GM18861 (cell line): ENCODE measurements around the gene POLR1A.
A peak's percentile ranks its signal among the peaks of the same experiment; 100 is the strongest.
"Not testable (repeated sequence)": the region's sequence is repeated elsewhere in the genome, so short reads cannot be mapped to it uniquely, and the experiment has no call there.

Experiments
- ATAC-seq: cut with Tn5 transposase; IDR thresholded peaks from one replicate; pipeline ENCODE4 v1.9.1; 2021; ENCODE audit not compliant: unreplicated experiment

The POLR1A gene

DNA sequence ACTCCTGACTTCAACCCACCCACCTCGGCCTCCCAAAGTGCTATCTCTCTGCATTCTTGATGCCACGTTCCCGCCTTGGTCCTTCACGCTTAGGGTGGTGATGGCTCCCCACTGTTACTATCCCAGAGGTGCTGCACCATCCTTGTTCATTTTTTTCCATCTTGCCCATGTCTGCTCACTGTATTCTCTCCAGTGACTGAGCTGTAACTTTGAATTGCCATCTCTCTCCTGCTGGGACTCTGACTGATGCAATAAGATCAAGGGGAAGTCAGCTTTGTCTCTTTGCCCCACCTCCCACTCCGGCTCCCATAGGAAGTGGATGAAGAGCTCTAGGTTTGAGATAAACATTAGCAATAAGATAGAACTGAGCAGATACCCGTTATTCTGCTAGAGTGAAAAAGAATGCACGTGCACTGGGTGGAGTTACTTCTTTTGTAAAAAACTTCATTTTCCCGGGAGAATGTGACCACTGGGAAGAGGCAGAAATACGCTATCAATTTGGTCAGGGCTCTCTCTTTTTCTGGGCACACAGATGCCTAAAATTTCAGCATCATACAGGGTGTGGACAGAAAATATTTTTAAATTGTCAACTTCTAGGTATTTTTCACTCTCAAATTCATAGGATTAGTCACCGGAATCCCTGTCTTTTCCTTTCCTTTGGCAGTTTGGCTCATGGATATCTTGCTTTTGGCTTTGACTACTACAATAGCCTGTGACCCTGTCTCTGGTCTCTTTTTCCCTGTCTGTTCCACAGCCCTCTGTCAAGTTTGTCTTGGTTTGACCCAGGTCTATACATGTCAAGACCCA lies 105.4 kb downstream of the POLR1A start:
- ATAC-seq: no peak

DNA sequence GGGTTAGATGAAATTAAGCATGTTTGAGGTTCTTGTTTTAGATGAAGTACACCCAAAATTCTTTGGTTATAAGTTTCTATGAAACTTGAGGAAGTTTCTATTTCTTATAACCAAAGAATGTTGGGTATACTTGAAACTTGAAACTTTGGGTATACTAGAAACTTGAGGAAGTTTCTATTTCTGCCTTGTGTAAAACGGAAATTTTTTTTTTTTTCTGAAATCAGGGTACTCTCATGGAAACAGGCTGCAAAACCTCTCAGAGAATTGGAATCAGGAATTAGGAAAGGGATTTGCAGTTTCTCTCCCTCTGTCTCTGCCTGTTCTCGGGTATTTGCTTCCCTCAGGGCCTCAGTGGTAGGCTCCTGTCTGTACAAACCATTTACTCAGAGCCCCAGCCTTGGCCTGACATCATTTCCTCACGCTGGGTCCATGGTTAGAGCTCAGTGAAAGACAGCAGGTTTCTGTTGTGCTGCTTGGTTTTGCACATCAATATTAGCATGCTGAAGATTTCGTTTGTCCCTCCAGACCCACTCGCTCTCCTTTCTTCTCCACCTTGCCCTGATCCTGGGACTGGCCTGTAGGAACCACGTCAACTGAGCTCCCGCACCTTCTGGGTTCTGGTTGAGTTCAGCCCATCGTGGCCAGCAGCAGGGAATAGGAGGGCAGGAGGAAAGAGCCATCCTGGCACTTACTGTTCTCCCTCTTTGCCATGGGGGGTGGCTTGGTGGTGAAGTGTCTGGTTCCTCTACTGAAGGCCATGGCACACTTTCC lies 106.4 kb downstream of the POLR1A start:
- peak; percentile 65 for ATAC-seq

DNA sequence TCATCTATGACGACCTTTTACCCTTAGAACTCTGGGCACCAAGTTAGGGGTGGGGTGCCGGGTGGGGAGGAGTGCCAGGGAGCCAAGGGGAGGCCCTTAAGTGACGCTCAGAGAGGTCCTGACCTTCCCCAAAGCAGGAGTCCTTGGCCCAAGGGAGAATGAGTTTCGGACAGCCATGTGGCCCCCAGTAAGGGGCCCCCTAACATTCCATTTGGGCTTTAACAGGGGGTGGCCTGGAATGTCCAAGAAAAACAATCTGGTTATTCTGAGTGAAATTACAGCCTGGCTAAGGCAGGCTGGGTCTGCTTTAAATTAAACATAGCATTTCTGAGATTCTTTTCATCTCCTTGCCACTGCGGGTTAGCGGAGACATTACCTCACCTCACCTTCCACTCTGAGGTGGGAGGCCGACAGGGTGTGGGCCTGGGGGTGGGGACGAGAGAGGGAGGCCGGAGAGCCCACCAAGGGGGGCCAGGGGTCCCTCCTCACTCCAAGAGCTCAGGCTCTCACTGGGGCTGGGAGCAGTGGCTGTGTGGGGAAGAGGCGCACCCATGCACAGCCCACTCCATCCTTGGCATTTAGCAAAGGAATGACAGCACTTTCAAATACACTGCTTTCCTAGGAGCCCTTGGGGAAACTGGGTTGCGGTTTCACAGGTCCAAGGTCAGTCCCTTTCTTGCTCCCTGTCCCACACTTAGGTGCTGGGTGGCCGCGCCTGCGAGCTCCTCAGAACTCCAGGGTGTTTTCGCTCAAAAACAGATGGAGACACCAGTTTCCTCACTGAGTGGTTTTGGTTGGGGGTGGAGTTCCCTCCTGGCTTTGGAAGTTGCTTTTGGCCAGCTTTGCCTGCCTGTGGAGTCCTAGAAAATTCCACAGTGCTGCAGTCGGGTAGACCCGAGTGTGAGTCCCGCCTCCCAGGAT lies 107.4 kb downstream of the POLR1A start:
- no peak for ATAC-seq

DNA sequence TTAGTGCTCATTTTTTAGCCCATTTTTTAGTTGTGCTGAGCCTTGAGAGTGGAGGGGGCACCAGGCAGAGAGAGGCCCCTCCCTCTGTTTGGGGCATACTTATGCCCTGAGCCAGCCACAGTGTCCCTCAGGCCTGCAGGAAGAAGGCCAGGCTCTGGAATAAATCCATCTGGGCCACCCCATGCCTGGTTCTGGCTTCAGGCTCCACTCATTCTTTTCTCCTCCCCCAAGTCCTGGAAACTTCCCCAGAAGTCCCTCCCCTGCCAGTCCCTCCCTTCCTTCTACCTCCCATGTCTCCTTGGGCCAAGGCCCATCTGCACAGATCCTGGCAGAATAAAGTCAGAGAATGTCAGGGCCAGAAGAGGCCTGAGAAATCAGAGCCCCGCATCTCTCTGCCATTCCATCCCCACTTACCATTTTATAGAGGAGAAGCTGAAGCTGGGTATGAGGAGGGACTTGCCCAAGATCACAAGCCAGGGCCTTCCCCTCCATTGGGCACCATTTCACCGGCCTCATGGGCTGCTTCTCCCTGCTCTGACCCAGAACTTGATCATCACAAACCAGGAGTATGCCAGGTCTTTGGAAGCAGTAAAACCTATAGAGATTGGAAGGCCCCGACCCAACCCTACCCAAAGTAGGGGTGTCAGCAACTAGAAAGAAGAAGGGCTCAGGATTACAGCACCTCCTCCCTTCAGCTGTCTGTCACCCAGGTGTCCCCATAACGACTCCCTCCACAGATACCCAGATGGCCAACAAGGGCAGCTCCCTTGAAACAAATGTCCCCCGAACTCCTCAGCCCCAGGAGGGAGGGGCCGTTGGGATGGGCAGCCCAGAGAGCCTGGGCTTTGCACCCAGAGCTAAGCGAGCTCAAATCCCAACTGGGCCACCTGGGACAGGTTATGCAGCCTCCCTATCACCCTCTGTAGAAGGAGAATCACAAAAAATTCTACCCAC lies 108.4 kb downstream of the POLR1A start:
- ATAC-seq: no peak

DNA sequence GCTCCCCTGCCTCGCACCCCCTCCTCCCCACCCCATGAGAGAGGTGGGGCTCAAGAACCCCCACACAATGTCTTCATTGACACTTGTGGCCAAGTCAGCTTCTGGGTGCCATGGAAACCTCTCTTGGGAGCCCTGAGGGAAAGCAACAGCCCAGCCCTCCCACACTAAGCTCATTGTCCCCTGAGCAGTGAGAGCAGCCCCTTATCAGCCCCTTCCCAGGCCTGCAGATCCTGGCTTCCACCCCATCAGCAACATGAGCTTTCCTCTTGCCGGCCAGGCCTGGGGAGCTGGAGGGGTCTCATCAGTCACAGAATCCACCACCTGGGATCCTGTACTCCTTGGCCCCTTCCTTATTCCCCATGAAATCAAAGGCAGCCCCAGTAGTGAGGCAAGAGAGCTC lies 109.1 kb downstream of the POLR1A start:
- no peak for ATAC-seq

DNA sequence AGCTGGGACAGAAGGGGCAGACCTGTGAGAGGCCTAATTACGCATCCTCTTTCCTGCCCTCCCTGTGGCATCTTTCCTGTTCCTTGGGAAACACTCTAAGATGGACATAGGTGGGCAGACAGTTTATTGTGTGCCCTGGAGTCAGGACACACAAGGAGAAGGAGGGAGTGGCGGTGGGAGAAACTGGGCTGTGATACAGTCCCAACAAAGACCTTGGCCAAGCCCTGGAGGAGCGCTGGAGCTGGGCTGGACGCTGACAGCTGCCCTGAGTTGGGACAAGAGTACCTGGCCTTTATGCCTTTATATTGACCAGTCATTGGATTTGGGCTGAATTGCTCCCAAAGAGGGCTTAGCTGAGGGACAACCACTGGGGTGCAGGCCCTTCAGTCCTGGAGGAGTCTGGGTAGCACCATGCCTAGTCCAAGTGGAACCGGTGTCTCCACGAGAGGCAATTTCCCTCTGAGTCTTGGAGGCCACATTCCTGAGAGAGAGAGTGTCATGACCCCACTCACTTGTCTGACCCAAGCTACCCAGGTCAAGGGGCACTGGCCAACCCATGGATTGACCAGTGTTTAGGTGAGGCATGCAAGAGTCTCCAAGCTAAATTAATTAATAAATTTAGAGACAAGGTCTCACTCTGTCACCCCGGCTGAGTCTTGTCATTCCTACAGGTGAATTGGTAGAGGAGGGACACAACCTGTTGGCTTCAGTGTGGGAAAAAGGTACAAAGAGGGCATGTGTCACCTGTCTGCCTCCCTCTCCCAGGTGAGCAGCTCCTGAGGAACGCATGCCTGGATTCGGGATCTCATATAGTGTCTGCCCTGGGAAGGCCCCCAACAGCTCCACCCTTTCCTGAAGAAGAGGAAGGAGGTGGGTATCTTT lies 109.8 kb downstream of the POLR1A start:
- no peak for ATAC-seq

DNA sequence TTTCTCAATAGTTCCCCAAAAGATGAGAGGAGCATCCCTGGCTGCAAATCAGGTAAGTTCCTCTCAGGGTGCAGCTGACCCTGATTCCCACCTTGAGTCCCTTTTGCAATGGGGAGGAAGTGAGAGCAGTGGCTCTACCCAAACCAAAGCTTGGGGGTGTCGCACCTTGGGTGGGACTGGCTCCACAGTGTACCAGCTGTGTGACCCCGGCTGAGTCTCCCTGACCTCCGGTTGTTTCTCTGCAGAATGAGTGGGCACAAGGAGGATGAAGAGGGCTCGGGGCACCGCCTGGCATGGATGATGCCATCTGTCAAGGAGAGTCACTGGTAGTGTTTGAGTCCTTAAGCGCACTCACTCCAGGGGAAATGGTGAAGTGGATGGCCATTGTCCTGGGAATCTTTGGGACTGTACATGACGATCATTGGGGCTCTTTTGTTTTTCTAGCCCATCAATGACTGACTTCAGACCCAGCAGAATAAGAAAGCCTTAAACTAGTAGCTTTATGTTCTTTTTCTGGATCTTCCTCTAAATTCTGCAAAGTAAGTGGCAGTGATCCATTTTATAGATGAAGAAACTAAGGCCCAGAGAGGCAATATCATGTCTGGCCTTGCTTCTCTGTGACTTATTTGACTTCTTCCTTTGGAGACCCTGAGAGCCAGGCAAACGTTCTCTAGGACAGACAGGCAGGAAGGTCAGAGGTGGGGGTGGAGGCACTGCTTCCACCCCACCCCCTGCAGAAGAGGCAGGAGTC lies 110.6 kb downstream of the POLR1A start:
- ATAC-seq: no peak

DNA sequence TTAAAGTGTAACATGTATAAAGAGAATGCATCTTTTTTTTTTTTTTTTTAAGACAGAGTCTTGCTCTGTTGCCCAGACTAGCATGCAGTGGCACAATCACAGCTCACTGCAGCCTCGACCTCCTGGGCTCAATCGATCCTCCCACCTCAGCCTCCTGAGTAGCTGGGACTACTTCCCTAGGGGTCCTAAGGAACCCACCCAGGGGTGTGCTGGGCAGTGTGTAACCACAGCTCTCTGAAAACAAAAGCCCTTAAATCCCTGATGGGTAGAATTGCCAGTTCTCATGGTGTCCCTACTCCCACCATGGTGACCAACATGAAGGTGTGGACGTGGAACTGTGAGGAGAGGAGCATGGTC lies 111.3 kb downstream of the POLR1A start:
- ATAC-seq: no peak

DNA sequence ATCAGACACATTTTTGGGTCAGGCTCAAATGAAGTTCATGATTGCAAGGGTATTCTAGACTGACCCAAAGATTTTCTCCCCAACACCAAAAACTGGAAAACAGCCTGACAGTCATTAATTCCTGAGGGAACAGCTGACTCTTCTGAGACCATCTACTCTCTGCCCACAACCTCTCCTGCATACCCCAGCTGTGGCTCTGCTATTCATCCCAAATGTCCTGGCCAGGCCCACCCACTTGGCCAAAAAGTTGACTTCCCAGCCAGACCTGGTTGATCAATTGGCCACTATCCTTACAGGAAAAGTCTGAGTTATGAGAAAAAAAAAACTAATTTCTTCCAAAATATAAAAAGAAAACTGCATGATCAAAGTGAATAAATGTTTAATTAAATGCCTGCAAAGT lies 113.1 kb downstream of the POLR1A start:
- ATAC-seq: no peak

DNA sequence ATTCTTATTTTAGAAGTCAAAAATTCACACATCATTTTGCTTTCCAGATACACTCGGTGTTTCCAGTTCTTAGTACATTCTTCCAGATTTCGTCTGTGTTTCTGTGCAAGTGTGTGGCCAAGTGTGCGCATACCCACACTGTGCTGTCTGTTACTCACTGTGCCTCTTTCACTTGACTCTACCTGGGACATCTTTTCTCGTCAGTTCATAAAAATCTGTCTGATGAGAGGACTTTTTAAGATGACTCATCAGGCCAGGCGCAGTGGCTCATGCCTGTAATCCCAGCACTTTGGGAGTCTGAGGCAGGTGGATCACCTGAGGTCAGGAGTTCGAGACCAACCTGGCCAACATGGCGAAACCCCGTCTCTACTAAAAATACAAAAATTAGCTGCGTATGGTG lies 113.6 kb downstream of the POLR1A start:
- not testable (repeated sequence) for ATAC-seq

DNA sequence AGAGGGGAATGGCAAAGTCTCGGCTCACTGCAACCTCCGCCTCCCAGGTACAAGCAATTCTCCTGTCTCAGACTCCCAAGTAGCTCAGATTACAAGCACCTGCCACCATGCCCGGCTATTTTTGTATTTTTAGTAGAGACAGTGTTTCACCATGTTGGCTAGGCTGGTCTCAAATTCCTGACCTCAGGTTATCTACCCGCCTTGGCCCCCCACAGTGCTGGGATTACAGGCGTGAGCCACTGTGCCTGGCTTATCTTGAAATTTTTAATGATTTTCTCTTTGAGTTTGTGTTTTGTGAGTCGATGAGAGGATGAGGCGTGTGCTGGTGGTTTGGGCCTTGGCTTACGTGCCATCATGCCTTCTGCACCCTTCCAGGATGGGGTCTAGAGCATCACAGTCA lies 115.6 kb downstream of the POLR1A start:
- ATAC-seq: no peak

DNA sequence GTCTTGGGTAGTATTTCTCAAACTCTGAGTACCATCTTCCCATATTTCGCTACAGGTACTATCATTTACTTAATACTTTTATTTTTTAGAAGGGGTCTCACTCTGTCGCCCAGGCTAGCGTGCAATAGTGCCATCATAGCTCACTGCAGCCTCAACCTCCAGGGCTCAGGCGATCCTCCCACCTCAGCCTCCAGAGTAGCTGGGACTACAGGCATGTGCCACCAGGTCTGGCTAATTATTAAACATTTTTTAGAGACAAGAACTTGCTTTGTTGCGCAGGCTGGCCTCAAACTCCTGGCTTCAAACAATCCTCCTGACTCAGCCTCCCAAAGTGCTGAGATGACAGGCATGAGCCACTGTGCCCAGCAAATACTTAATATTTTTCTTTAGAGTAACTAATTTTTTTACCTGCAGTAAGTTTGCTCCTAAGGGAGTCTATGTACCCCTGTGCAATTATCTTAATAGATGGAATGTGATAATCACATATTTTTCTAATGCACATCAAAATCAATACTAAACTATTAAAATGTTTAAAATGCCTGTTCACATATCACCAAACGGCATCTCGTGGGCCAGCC lies 116.3 kb downstream of the POLR1A start:
- ATAC-seq: no peak

DNA sequence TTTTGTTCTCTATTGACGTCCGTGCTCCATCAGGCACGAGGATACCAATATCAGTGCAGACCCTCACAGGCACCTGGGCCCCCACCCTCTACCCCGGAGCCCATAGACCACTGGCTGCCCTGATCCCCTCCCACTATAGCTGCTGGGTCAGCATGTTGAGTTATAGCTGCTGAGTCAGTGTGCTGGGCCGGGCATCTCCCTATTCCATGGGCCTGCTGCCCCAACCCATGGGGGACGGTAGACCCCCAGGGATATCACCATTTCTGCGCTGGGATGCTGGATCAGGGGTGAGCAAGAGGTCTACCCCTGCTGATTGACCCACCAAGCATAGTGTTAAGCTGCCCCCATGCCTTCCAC lies 116.8 kb downstream of the POLR1A start:
- no peak for ATAC-seq

DNA sequence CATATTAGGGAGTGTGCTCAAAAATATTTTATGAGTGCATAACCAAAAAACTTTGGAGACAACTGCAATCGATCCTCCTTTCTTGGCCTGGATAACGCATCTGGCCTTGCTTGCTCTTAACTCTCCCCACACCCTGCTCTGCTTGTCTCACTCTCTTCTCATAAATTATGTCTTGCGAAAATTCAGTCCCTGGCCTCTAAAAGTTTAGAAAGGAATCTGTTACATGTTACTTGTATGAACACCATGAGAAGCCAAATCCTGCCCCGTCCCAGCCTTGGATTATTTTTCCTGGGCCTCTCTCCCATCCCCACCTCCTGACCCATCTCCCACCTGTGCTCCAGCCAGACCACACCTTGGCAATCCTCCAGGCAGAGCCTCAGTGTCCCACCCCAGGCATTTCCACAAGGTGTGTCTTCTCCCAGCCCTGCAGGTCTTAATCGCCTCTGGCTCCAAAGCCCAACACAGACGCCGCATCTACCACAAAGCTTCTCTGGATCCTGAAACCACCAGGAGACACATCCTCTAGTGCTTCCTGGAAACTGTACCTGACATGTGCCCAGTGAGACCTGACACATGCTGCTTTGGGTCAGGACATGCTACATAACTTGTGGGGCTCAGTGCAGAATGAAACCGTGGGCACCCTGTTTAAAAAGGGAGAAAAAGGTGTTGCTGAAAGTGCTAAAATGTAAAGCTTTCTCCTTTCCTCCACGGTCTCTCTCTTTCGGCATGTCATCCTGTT lies 117.3 kb downstream of the POLR1A start:
- ATAC-seq: no peak

DNA sequence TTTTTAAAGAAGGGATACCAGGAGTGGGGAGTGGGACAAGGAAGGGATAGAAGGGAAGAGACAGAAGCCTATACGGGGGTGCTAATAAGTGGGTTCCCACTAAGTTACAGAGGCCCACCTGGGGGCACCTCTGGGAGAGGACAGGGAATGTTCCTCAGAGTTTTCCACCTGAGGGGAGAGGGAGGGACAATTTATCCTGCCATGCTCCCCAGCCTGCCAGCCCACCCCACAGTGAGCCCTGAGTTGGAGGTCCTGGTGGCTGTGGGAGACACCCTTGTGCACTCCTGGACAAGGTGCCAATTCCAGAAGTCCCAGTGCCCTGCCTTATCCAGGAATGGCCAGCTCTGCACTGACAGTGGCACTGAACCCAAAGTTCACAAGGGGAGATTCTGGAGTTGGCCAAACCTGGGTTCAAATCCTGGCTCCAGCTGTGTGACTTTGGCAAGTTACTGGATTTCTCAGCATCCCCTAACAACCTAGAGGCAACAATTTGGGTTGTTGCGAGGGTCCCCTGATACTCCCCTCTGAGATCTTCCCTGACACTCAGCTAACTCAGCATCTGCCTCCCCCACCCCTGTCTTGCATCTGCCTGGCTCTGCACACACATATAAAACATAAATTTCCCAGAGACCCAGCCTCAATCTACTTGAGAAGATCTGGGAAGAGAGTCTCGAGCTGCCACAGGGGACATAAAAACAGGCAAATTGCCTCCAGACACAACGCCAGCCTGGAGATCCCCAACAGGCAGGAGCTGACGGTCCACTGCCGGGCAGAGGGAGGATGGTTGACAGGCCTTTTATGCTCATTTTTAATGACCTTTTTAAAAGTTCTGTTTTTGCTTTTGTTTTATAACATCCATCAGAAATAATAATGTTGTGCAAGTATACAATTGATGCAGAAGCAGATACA lies 118.2 kb downstream of the POLR1A start:
- ATAC-seq: no peak

DNA sequence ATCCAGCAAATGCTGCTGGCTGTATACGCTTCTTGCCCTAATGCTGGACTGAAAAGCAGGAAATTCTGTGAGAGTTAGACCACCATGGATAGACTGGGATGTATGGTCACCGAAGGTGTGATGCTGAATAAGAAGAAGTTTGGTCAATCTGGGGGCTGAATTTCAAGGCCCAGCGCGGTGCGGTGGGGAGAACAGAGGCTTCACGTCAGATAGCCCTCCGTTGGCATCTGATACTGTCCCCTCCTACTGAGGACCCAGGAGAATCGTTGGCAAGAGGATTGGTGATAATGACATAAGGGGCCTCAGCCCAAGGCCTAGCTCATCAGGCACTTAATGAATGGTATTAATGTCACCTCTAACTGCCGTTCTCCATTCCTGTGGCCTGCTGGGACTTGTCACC lies 119.6 kb downstream of the POLR1A start:
- ATAC-seq: no peak

DNA sequence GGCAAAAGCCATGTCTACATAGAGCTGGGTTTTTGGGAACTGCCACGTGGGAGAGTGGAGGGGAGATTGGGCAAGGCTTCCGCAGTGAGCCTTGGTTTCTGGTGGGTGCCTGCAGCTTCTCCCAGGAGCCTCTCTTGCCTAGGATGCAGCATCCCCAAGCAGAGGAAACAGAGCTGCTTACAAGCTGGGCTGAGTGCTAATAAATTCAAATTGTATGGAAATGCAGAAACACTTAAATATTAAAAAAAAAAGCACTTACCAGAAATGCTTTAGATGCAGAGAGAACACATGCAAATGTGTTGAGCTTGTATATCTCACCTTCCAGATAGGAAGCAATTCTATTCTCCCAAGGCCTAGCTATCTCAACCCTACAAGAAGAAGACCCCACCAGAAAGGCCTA lies 120.9 kb downstream of the POLR1A start:
- no peak for ATAC-seq
